ENCODE data around the gene MMP17.

GRCh38 chr12:131829791-131830334 is 1.7 kb downstream of the MMP17 start:
- no peak for TF ChIP-seq POLR2A (IDR thresholded peaks at IDR 0.05)
- TF ChIP-seq, protein P1, sequence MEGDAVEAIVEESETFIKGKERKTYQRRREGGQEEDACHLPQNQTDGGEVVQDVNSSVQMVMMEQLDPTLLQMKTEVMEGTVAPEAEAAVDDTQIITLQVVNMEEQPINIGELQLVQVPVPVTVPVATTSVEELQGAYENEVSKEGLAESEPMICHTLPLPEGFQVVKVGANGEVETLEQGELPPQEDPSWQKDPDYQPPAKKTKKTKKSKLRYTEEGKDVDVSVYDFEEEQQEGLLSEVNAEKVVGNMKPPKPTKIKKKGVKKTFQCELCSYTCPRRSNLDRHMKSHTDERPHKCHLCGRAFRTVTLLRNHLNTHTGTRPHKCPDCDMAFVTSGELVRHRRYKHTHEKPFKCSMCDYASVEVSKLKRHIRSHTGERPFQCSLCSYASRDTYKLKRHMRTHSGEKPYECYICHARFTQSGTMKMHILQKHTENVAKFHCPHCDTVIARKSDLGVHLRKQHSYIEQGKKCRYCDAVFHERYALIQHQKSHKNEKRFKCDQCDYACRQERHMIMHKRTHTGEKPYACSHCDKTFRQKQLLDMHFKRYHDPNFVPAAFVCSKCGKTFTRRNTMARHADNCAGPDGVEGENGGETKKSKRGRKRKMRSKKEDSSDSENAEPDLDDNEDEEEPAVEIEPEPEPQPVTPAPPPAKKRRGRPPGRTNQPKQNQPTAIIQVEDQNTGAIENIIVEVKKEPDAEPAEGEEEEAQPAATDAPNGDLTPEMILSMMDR (IDR thresholded peaks at IDR 0.05): no peak

All from vagina (tissue), 2 donors.